Activated CD8-positive, alpha-beta memory T cell treated with anti-CD3 and anti-CD28 coated beads for 4 hours (primary cell): ENCODE data around the gene CMKLR1.

Experiments used
- DNase-seq, 2 donors: peaks; one replicate each; pipeline ENCODE4 v3.0.0-alpha.2; 2020; ENCODE audit warnings: low read depth in 2 of 2

CMKLR1 gene

GRCh38 chr12:108335349-108336119 lies 3.6 kb downstream of the CMKLR1 start:
- DNase-seq = no peak

- DNase-seq = no peak
Observed at GRCh38 chr12:108333898-108334699, 5.0 kb downstream of the CMKLR1 start.

- no peak for DNase-seq
Observed at GRCh38 chr12:108332791-108333382, 6.2 kb downstream of the CMKLR1 start.

- no peak for DNase-seq
Observed at GRCh38 chr12:108328420-108328819, 10.7 kb downstream of the CMKLR1 start.

- DNase-seq = no peak
Observed at GRCh38 chr12:108327621-108328344, 11.3 kb downstream of the CMKLR1 start.

GRCh38 chr12:108326254-108326750 lies 12.8 kb downstream of the CMKLR1 start:
- DNase-seq = no peak

- DNase-seq = no peak
Observed at GRCh38 chr12:108325549-108325948, 13.6 kb downstream of the CMKLR1 start.

GRCh38 chr12:108325018-108325358 lies 14.1 kb downstream of the CMKLR1 start:
- no peak for DNase-seq

GRCh38 chr12:108324351-108325017 lies 14.6 kb downstream of the CMKLR1 start:
- no peak for DNase-seq

- DNase-seq = no peak
Observed at GRCh38 chr12:108323581-108323980, 15.5 kb downstream of the CMKLR1 start.

- DNase-seq = no peak
Observed at GRCh38 chr12:108322998-108323397, 16.1 kb downstream of the CMKLR1 start.

- DNase-seq = no peak
Observed at GRCh38 chr12:108321688-108322087, 17.4 kb downstream of the CMKLR1 start.

GRCh38 chr12:108320507-108321293 lies 18.4 kb downstream of the CMKLR1 start:
- no peak for DNase-seq

- no peak for DNase-seq
Observed at GRCh38 chr12:108319277-108320234, 19.6 kb downstream of the CMKLR1 start.

GRCh38 chr12:108318472-108319275 lies 20.4 kb downstream of the CMKLR1 start:
- DNase-seq = no peak

GRCh38 chr12:108317308-108318234 lies 21.5 kb downstream of the CMKLR1 start:
- no peak for DNase-seq
